ENCODE data around the gene KCNMA1. TPM values are rescaled to one million over a fixed set of nuclear protein-coding genes. Genes with fewer than 3 reads are reported as not detected.

KCNMA1 gene
- total RNA-seq, 1 donor = 77.8 TPM

- Histone ChIP-seq H3K27ac (ENCODE audit: low read depth, low read length) (peak overlapping the region; percentile 89), H3K9me3 (ENCODE audit: low read depth, low read length) (no peaks in the 10 kb centered on the region), H3K79me2 (ENCODE audit: insufficient read depth, low read length) (peaks cover 17% of the 10 kb centered on the region), H3K27me3 (ENCODE audit: insufficient read depth, low read length) (no peaks in the 10 kb centered on the region), H2AFZ (ENCODE audit: low read length) (peak overlapping the region; percentile 7), H3K4me1 (ENCODE audit: insufficient read depth, low read length) (peaks cover 63% of the 10 kb centered on the region), H4K20me1 (ENCODE audit: insufficient read depth, low read length) (no peaks in the 10 kb centered on the region), H3K36me3 (ENCODE audit: insufficient read depth, low read length) (no peaks in the 10 kb centered on the region), H3K4me3 (ENCODE audit: insufficient read depth, low read length) (peak overlapping the region; percentile 15), H3K4me2 (ENCODE audit: insufficient read depth, low read length) (peak overlapping the region; percentile 64)
- TF ChIP-seq CTCF (IDR thresholded peaks at IDR 0.05; ENCODE audit: extremely low read depth, low read depth, low read length) = no peak
- DNase-seq (ENCODE audit: insufficient read length, low spot score, missing footprints) = peak; percentile 84
These were observed 131.9 kb downstream of the KCNMA1 start for GRCh38 chr10:77505431-77506334.

GRCh38 chr10:77504873-77505257, 132.7 kb downstream of the KCNMA1 start:
- peaks cover 12% of the 10 kb centered on the region for H3K79me2 ChIP-seq (ENCODE audit: insufficient read depth, low read length)
- H3K4me2 ChIP-seq (ENCODE audit: insufficient read depth, low read length) = peak overlapping the region; percentile 64
- no peaks in the 10 kb centered on the region for H4K20me1 ChIP-seq (ENCODE audit: insufficient read depth, low read length)
- no peaks in the 10 kb centered on the region for H3K27me3 ChIP-seq (ENCODE audit: insufficient read depth, low read length)
- no peaks in the 10 kb centered on the region for H3K36me3 ChIP-seq (ENCODE audit: insufficient read depth, low read length)
- no peak for TF ChIP-seq CTCF (IDR thresholded peaks at IDR 0.05; ENCODE audit: extremely low read depth, low read depth, low read length)
- H2AFZ ChIP-seq (ENCODE audit: low read length) = no peak overlapping the region
- peak overlapping the region; percentile 89 for H3K27ac ChIP-seq (ENCODE audit: low read depth, low read length)
- H3K4me1 ChIP-seq (ENCODE audit: insufficient read depth, low read length) = peaks cover 66% of the 10 kb centered on the region
- peak overlapping the region; percentile 15 for H3K4me3 ChIP-seq (ENCODE audit: insufficient read depth, low read length)
- no peaks in the 10 kb centered on the region for H3K9me3 ChIP-seq (ENCODE audit: low read depth, low read length)
- DNase-seq (ENCODE audit: insufficient read length, low spot score, missing footprints) = no peak

- Histone ChIP-seq H3K4me1 (ENCODE audit: insufficient read depth, low read length) (peaks cover 66% of the 10 kb centered on the region), H3K36me3 (ENCODE audit: insufficient read depth, low read length) (no peaks in the 10 kb centered on the region), H2AFZ (ENCODE audit: low read length) (no peak overlapping the region), H3K27ac (ENCODE audit: low read depth, low read length) (peak overlapping the region; percentile 89), H3K79me2 (ENCODE audit: insufficient read depth, low read length) (peaks cover 9% of the 10 kb centered on the region), H3K9me3 (ENCODE audit: low read depth, low read length) (no peaks in the 10 kb centered on the region), H3K4me3 (ENCODE audit: insufficient read depth, low read length) (no peak overlapping the region), H3K27me3 (ENCODE audit: insufficient read depth, low read length) (no peaks in the 10 kb centered on the region), H3K4me2 (ENCODE audit: insufficient read depth, low read length) (peak overlapping the region; percentile 64), H4K20me1 (ENCODE audit: insufficient read depth, low read length) (no peaks in the 10 kb centered on the region)
- DNase-seq (ENCODE audit: insufficient read length, low spot score, missing footprints) = no peak
- no peak for TF ChIP-seq CTCF (IDR thresholded peaks at IDR 0.05; ENCODE audit: extremely low read depth, low read depth, low read length)
These were observed 133.3 kb downstream of the KCNMA1 start for GRCh38 chr10:77504196-77504872.

GRCh38 chr10:77501846-77502261, 135.8 kb downstream of the KCNMA1 start:
- Histone ChIP-seq H3K4me3 (ENCODE audit: insufficient read depth, low read length) (peak overlapping the region; percentile 7), H4K20me1 (ENCODE audit: insufficient read depth, low read length) (no peaks in the 10 kb centered on the region), H3K79me2 (ENCODE audit: insufficient read depth, low read length) (peaks cover 4% of the 10 kb centered on the region), H3K27ac (ENCODE audit: low read depth, low read length) (peak overlapping the region; percentile 86), H3K4me1 (ENCODE audit: insufficient read depth, low read length) (peaks cover 58% of the 10 kb centered on the region), H3K27me3 (ENCODE audit: insufficient read depth, low read length) (no peaks in the 10 kb centered on the region), H3K9me3 (ENCODE audit: low read depth, low read length) (no peaks in the 10 kb centered on the region), H3K4me2 (ENCODE audit: insufficient read depth, low read length) (peak overlapping the region; percentile 60), H2AFZ (ENCODE audit: low read length) (no peak overlapping the region), H3K36me3 (ENCODE audit: insufficient read depth, low read length) (no peaks in the 10 kb centered on the region)
- TF ChIP-seq CTCF (IDR thresholded peaks at IDR 0.05; ENCODE audit: extremely low read depth, low read depth, low read length) = no peak
- DNase-seq (ENCODE audit: insufficient read length, low spot score, missing footprints) = no peak

Data from osteoblast (primary cell).